GM12872 (cell line): ENCODE data around the gene PCSK7.

Experiments
- CTCF ChIP-seq: IDR thresholded peaks from 3 replicates; pipeline ENCODE4 v1.5.1; 2011; ENCODE audit warnings: low read depth, mild to moderate bottlenecking, low read length, moderate library complexity; ENCODE audit not compliant: insufficient read depth

PCSK7 gene

GRCh38 chr11:117198613-117199012 is 33.3 kb downstream of the PCSK7 start:
- TF ChIP-seq CTCF: no peak

- TF ChIP-seq CTCF: peak; percentile 39; the same call in 2 of the 3 replicates
Measured at GRCh38 chr11:117197516-117198456, 34.1 kb downstream of the PCSK7 start.

GRCh38 chr11:117197006-117197405 is 34.9 kb downstream of the PCSK7 start:
- TF ChIP-seq CTCF: no peak

GRCh38 chr11:117195761-117196160 is 36.1 kb downstream of the PCSK7 start:
- no peak for TF ChIP-seq CTCF

- TF ChIP-seq CTCF: no peak
Measured at GRCh38 chr11:117195258-117195657, 36.6 kb downstream of the PCSK7 start.

GRCh38 chr11:117194267-117194666 is 37.6 kb downstream of the PCSK7 start:
- no peak for TF ChIP-seq CTCF

GRCh38 chr11:117193130-117194020 is 38.5 kb downstream of the PCSK7 start:
- no peak for TF ChIP-seq CTCF
